ENCODE data around the gene GNAL. TPM values are rescaled to one million over a fixed set of nuclear protein-coding genes. Genes with fewer than 3 reads are reported as not detected.
A peak's percentile ranks its signal among the peaks of the same experiment; 100 is the strongest.
"Not testable (repeated sequence)": the region's sequence is repeated elsewhere in the genome, so short reads cannot be mapped to it uniquely, and the experiment has no call there.

Gene GNAL
- total RNA-seq, 8 experiments from 2014 or later = 0.85 to 31.0 (median 11.1) TPM

GRCh38 chr18:11671156-11671555 lies 17.9 kb upstream of the GNAL start:
- WGBS, 10 experiments = 80 to 100% (median 91%) methylated on average over 1 to 4 of the region's 8 CpGs; no CpG with 5 or more reads in 4 of the 10 experiments
- Histone ChIP-seq H3K27ac (no peak overlapping the region), H3K4me3 (no peak overlapping the region), H3K4me1 (replicated peaks in 1 of 2) (no peaks in the 10 kb centered on the region)
- ATAC-seq (replicated peaks in 6 of 8) = no peak
- in situ Hi-C loops (cut with MboI; ENCODE audit: low pct_unique_long_range_greater_than_20kb in 2 of 9, low sequenced_read_pairs in 9 of 9, unreplicated experiment in 9 of 9) = loop anchor here in 2 of 9 experiments (25.0 kb wide), 1 partner anchor 366 kb away; no protein-coding TSS in a partner anchor

GRCh38 chr18:11672198-11672597 lies 16.9 kb upstream of the GNAL start:
- no peak overlapping the region for H3K27ac ChIP-seq
- WGBS, 10 experiments = 20 to 89% (median 80%) methylated on average over 1 to 7 of the region's 8 CpGs; no CpG with 5 or more reads in 7 of the 10 experiments
- no peak overlapping the region for H3K4me3 ChIP-seq
- no peak for ATAC-seq (replicated peaks in 6 of 8)
- H3K4me1 ChIP-seq (replicated peaks in 1 of 2) = no peaks in the 10 kb centered on the region
- in situ Hi-C loops (cut with MboI; ENCODE audit: low pct_unique_long_range_greater_than_20kb in 2 of 9, low sequenced_read_pairs in 9 of 9, unreplicated experiment in 9 of 9) = loop anchor here in 2 of 9 experiments (25.0 kb wide), 1 partner anchor 365 kb away; no protein-coding TSS in a partner anchor

GRCh38 chr18:11672846-11673454 lies 16.1 kb upstream of the GNAL start:
- in situ Hi-C loops (cut with MboI; ENCODE audit: low pct_unique_long_range_greater_than_20kb in 2 of 9, low sequenced_read_pairs in 9 of 9, unreplicated experiment in 9 of 9) = loop anchor here in 2 of 9 experiments (25.0 kb wide), 1 partner anchor 364 kb away; no protein-coding TSS in a partner anchor
- no peak overlapping the region for H3K4me3 ChIP-seq
- ATAC-seq (replicated peaks in 6 of 8) = no peak
- 0 to 83% (median 54%) methylated on average over 1 to 7 of the region's 8 CpGs; no CpG with 5 or more reads in 2 of the 10 experiments for WGBS, 10 experiments
- H3K4me1 ChIP-seq (replicated peaks in 1 of 2) = no peaks in the 10 kb centered on the region
- no peak overlapping the region for H3K27ac ChIP-seq

GRCh38 chr18:11673560-11673959 lies 15.5 kb upstream of the GNAL start:
- no peak for ATAC-seq (replicated peaks in 6 of 8)
- in situ Hi-C loops (cut with MboI; ENCODE audit: low pct_unique_long_range_greater_than_20kb in 2 of 9, low sequenced_read_pairs in 9 of 9, unreplicated experiment in 9 of 9) = loop anchor here in 2 of 9 experiments (25.0 kb wide), 1 partner anchor 364 kb away; no protein-coding TSS in a partner anchor
- 14 to 86% (median 23%) methylated on average over 1 to 6 of the region's 9 CpGs; no CpG with 5 or more reads in 5 of the 10 experiments for WGBS, 10 experiments
- Histone ChIP-seq H3K27ac (no peak overlapping the region), H3K4me3 (no peak overlapping the region), H3K4me1 (replicated peaks in 1 of 2) (no peaks in the 10 kb centered on the region)

GRCh38 chr18:11674119-11674518 lies 14.9 kb upstream of the GNAL start:
- no peaks in the 10 kb centered on the region for H3K4me1 ChIP-seq (replicated peaks in 1 of 2)
- no peak for ATAC-seq (replicated peaks in 6 of 8)
- H3K4me3 ChIP-seq = no peak overlapping the region
- no peak overlapping the region for H3K27ac ChIP-seq
- 17 to 74% (median 46%) methylated on average over 1 to 3 of the region's 3 CpGs; no CpG with 5 or more reads in 4 of the 10 experiments for WGBS, 10 experiments
- in situ Hi-C loops (cut with MboI; ENCODE audit: low pct_unique_long_range_greater_than_20kb in 2 of 9, low sequenced_read_pairs in 9 of 9, unreplicated experiment in 9 of 9) = loop anchor here in 2 of 9 experiments (25.0 kb wide), 1 partner anchor 363 kb away; no protein-coding TSS in a partner anchor

- 30 to 94% (median 80%) methylated on average over 4 to 10 of the region's 10 CpGs for WGBS, 10 experiments
- no peak for ATAC-seq (replicated peaks in 6 of 8)
- Histone ChIP-seq H3K4me1 (replicated peaks in 1 of 2) (no peaks in the 10 kb centered on the region), H3K27ac (no peak overlapping the region), H3K4me3 (no peak overlapping the region)
- in situ Hi-C loops (cut with MboI; ENCODE audit: low pct_unique_long_range_greater_than_20kb in 2 of 9, low sequenced_read_pairs in 9 of 9, unreplicated experiment in 9 of 9) = no loop called here
These were observed 12.7 kb upstream of the GNAL start for GRCh38 chr18:11676386-11676785.

GRCh38 chr18:11676867-11677266 lies 12.2 kb upstream of the GNAL start:
- ATAC-seq (replicated peaks in 6 of 8) = no peak
- no peak overlapping the region for H3K4me3 ChIP-seq
- in situ Hi-C loops (cut with MboI; ENCODE audit: low pct_unique_long_range_greater_than_20kb in 2 of 9, low sequenced_read_pairs in 9 of 9, unreplicated experiment in 9 of 9) = no loop called here
- H3K4me1 ChIP-seq (replicated peaks in 1 of 2) = no peaks in the 10 kb centered on the region
- H3K27ac ChIP-seq = no peak overlapping the region
- WGBS, 10 experiments = 20 to 100% (median 70%) methylated on average over 1 to 5 of the region's 6 CpGs; no CpG with 5 or more reads in 3 of the 10 experiments

GRCh38 chr18:11678211-11678610 lies 10.9 kb upstream of the GNAL start:
- 14 to 100% (median 60%) methylated on average over 1 to 3 of the region's 3 CpGs; no CpG with 5 or more reads in 3 of the 10 experiments for WGBS, 10 experiments

GRCh38 chr18:11689669-11690565 lies 853 bp downstream of the GNAL start:
- Histone ChIP-seq H3K27ac (peak overlapping the region; percentile 24 to 53), H3K4me3 (peak overlapping the region; percentile 60 to 93 (median 69)), H3K4me1 (replicated peaks in 1 of 2) (no peaks in the 10 kb centered on the region)
- 0% methylated on average over 1 to 6 of the region's 72 CpGs; no CpG with 5 or more reads in 4 of the 10 experiments for WGBS, 10 experiments
- in situ Hi-C loops (cut with MboI; ENCODE audit: low pct_unique_long_range_greater_than_20kb in 2 of 9, low sequenced_read_pairs in 9 of 9, unreplicated experiment in 9 of 9) = no loop called here
- ATAC-seq (replicated peaks in 6 of 8) = peak; percentile 31 to 74 (median 61)

More at GRCh38 chr18:11678211-11678610, 10.9 kb upstream of the GNAL start:
- H3K27ac ChIP-seq = no peak overlapping the region
- ATAC-seq (replicated peaks in 6 of 8) = no peak
- H3K4me3 ChIP-seq = no peak overlapping the region
- in situ Hi-C loops (cut with MboI; ENCODE audit: low pct_unique_long_range_greater_than_20kb in 2 of 9, low sequenced_read_pairs in 9 of 9, unreplicated experiment in 9 of 9) = no loop called here
- no peaks in the 10 kb centered on the region for H3K4me1 ChIP-seq (replicated peaks in 1 of 2)

GRCh38 chr18:11690660-11691059 lies 1.6 kb downstream of the GNAL start:
- WGBS, 10 experiments = no CpG with 5 or more reads among the region's 5 CpGs
- H3K4me3 ChIP-seq; H3K4me1 ChIP-seq (replicated peaks in 1 of 2); H3K27ac ChIP-seq; in situ Hi-C loops (cut with MboI; ENCODE audit: low pct_unique_long_range_greater_than_20kb in 2 of 9, low sequenced_read_pairs in 9 of 9, unreplicated experiment in 9 of 9); ATAC-seq (replicated peaks in 6 of 8): not testable (repeated sequence)

- Histone ChIP-seq H3K4me3 (no peak overlapping the region), H3K4me1 (replicated peaks in 1 of 2) (no peaks in the 10 kb centered on the region), H3K27ac (no peak overlapping the region)
- no peak for ATAC-seq (replicated peaks in 6 of 8)
- 82 to 100% (median 93%) methylated on average over 1 to 2 of the region's 2 CpGs; no CpG with 5 or more reads in 7 of the 10 experiments for WGBS, 10 experiments
- in situ Hi-C loops (cut with MboI; ENCODE audit: low pct_unique_long_range_greater_than_20kb in 2 of 9, low sequenced_read_pairs in 9 of 9, unreplicated experiment in 9 of 9) = no loop called here
These were observed 6.7 kb downstream of the GNAL start for GRCh38 chr18:11695736-11696135.

GRCh38 chr18:11696451-11696850 lies 7.4 kb downstream of the GNAL start:
- no peak for ATAC-seq (replicated peaks in 6 of 8)
- Histone ChIP-seq H3K4me1 (replicated peaks in 1 of 2) (no peaks in the 10 kb centered on the region), H3K27ac (no peak overlapping the region), H3K4me3 (no peak overlapping the region)
- in situ Hi-C loops (cut with MboI; ENCODE audit: low pct_unique_long_range_greater_than_20kb in 2 of 9, low sequenced_read_pairs in 9 of 9, unreplicated experiment in 9 of 9) = no loop called here
- WGBS, 10 experiments = 4 to 100% (median 60%) methylated on average over 1 to 7 of the region's 7 CpGs; no CpG with 5 or more reads in 1 of the 10 experiments

GRCh38 chr18:11700876-11701275 lies 11.8 kb downstream of the GNAL start:
- in situ Hi-C loops (cut with MboI; ENCODE audit: low pct_unique_long_range_greater_than_20kb in 2 of 9, low sequenced_read_pairs in 9 of 9, unreplicated experiment in 9 of 9) = no loop called here
- no peak for ATAC-seq (replicated peaks in 6 of 8)

More at GRCh38 chr18:11700876-11701275, 11.8 kb downstream of the GNAL start:
- H3K27ac ChIP-seq = no peak overlapping the region
- WGBS, 10 experiments = 7 to 100% (median 81%) methylated on average over 2 to 6 of the region's 6 CpGs; no CpG with 5 or more reads in 2 of the 10 experiments
- no peaks in the 10 kb centered on the region for H3K4me1 ChIP-seq (replicated peaks in 1 of 2)
- H3K4me3 ChIP-seq = no peak overlapping the region
